GM12873 (cell line): ENCODE results near the gene TBL3.

Experiments used
- CTCF ChIP-seq: IDR thresholded peaks from 2 replicates; pipeline ENCODE4 v1.5.1; 2012; ENCODE audit warnings: low read depth, mild to moderate bottlenecking, moderate library complexity, low read length, control low read depth; ENCODE audit not compliant: insufficient read depth; ENCODE audit errors: missing control alignments

The TBL3 gene

GRCh38 chr16:1976216-1976520 is 4.3 kb downstream of the TBL3 start:
- no peak for TF ChIP-seq CTCF

GRCh38 chr16:1976951-1977874 is 5.4 kb downstream of the TBL3 start:
- TF ChIP-seq CTCF = no peak

- no peak for TF ChIP-seq CTCF
Observed at GRCh38 chr16:1977875-1978268, 6.0 kb downstream of the TBL3 start.

GRCh38 chr16:1978476-1979120 is 6.7 kb downstream of the TBL3 start:
- TF ChIP-seq CTCF = no peak

- no peak for TF ChIP-seq CTCF
Observed at GRCh38 chr16:1979271-1980029, 7.6 kb downstream of the TBL3 start.

GRCh38 chr16:1980030-1980769 is 8.3 kb downstream of the TBL3 start:
- no peak for TF ChIP-seq CTCF
